ENCODE results near the gene LXN. TPM values are rescaled to one million over a fixed set of nuclear protein-coding genes. Genes with fewer than 3 reads are reported as not detected.
A peak's percentile ranks its signal among the peaks of the same experiment; 100 is the strongest.

LXN gene
- total and polyA plus RNA-seq, 8 donors = 31.4 to 223 (median 174) TPM

- ATAC-seq (no peak), DNase-seq (no peak)
- Histone ChIP-seq H3K36me3 (peaks cover 0 to 81% of the 10 kb centered on the region in 2 donors), H3K9me3 (no peaks in the 10 kb centered on the region), H3K27me3 (no peaks in the 10 kb centered on the region), H3K4me1 (peaks cover 0 to 8% of the 10 kb centered on the region in 2 donors), H3K27ac (peak overlapping the region in 1 of 2 donors; percentile 48), H3K4me3 (no peak overlapping the region)
- no peak for TF ChIP-seq CTCF (IDR thresholded peaks at IDR 0.05)
- intact Hi-C loops (cut with DNase I) = no loop called here
These were observed 13.6 kb downstream of the LXN start for GRCh38 chr3:158658889-158659288.

- no peak for DNase-seq
- TF ChIP-seq CTCF (IDR thresholded peaks at IDR 0.05) = no peak
- peaks cover 0 to 92% of the 10 kb centered on the region in 2 donors for H3K36me3 ChIP-seq
- intact Hi-C loops (cut with DNase I) = no loop called here
- H3K9me3 ChIP-seq = no peaks in the 10 kb centered on the region
- H3K27ac ChIP-seq = no peak overlapping the region
- H3K27me3 ChIP-seq = no peaks in the 10 kb centered on the region
- no peak for ATAC-seq
- H3K4me3 ChIP-seq = no peak overlapping the region
- no peaks in the 10 kb centered on the region for H3K4me1 ChIP-seq
These were observed 20.0 kb downstream of the LXN start for GRCh38 chr3:158652463-158652862.

GRCh38 chr3:158651192-158651591 is 21.3 kb downstream of the LXN start:
- Histone ChIP-seq H3K36me3 (peaks cover 0 to 95% of the 10 kb centered on the region in 2 donors), H3K4me1 (peaks cover 0 to 2% of the 10 kb centered on the region in 2 donors), H3K27me3 (no peaks in the 10 kb centered on the region), H3K4me3 (no peak overlapping the region), H3K27ac (no peak overlapping the region), H3K9me3 (no peaks in the 10 kb centered on the region)
- DNase-seq = no peak
- TF ChIP-seq CTCF (IDR thresholded peaks at IDR 0.05) = no peak
- ATAC-seq = no peak
- intact Hi-C loops (cut with DNase I) = no loop called here

- Histone ChIP-seq H3K9me3 (no peaks in the 10 kb centered on the region), H3K27ac (no peak overlapping the region), H3K36me3 (peaks cover 0 to 81% of the 10 kb centered on the region in 2 donors), H3K4me1 (peaks cover 0 to 16% of the 10 kb centered on the region in 2 donors), H3K27me3 (no peaks in the 10 kb centered on the region), H3K4me3 (no peak overlapping the region)
- DNase-seq = peak in 1 of 4 donors; percentile 19
- intact Hi-C loops (cut with DNase I) = no loop called here
- TF ChIP-seq CTCF (IDR thresholded peaks at IDR 0.05) = no peak
- ATAC-seq = no peak
These were observed 22.7 kb downstream of the LXN start for GRCh38 chr3:158649791-158650190.

GRCh38 chr3:158644345-158644908 is 28.0 kb downstream of the LXN start, which contains the start of gene GFM1:
Gene GFM1, plus strand, starts transcription at chr3:158644527. Its CDS starts 108 bp downstream, at chr3:158644635.
- Histone ChIP-seq H3K27ac (peak within 1 kb of the TSS; percentile 76 to 91), H3K4me3 (peak within 1 kb of the TSS; percentile 66 to 83), H3K4me1 (peaks cover 3 to 16% of the 10 kb centered on the region in 2 donors), H3K9me3 (no peaks in the 10 kb centered on the region), H3K27me3 (no peaks in the 10 kb centered on the region), H3K36me3 (peaks cover 0 to 29% of the 10 kb centered on the region in 2 donors)
- DNase-seq (peak; percentile 88 to 96 (median 94)), ATAC-seq (peak; percentile 97)
- intact Hi-C loops (cut with DNase I) = no loop called here
- peak; percentile 69 to 85 for TF ChIP-seq CTCF (IDR thresholded peaks at IDR 0.05)
